Activated CD4-positive, alpha-beta T cell treated with anti-CD3 and anti-CD28 coated beads, Interleukin-2, amount 50 U/mL, for 16 hours (primary cell): Measurements from ENCODE around the gene CCDC88C.
"Not testable (repeated sequence)": the region's sequence is repeated elsewhere in the genome, so short reads cannot be mapped to it uniquely, and the experiment has no call there.

Source experiments
- DNase-seq: peaks from one replicate; pipeline ENCODE4 v3.0.0-alpha.2; 2020

Gene CCDC88C

GRCh38 chr14:91417120-91417982 is at the start of gene CCDC88C:
CCDC88C (minus strand) TSS chr14:91417820; CDS start chr14:91417690, 130 bp downstream.
- peak; percentile 75 for DNase-seq

GRCh38 chr14:91466192-91466591 is 48.6 kb upstream of the CCDC88C start:
- no peak for DNase-seq

- peak; percentile 43 for DNase-seq
These were observed 47.1 kb upstream of the CCDC88C start for GRCh38 chr14:91464615-91465205.

- no peak for DNase-seq
These were observed 41.0 kb upstream of the CCDC88C start for GRCh38 chr14:91458612-91459011.

GRCh38 chr14:91456283-91456682 is 38.7 kb upstream of the CCDC88C start:
- no peak for DNase-seq

GRCh38 chr14:91454580-91454979 is 37.0 kb upstream of the CCDC88C start:
- no peak for DNase-seq

- DNase-seq = no peak
These were observed 36.5 kb upstream of the CCDC88C start for GRCh38 chr14:91454155-91454554.

GRCh38 chr14:91453744-91454143 is 36.1 kb upstream of the CCDC88C start:
- no peak for DNase-seq

GRCh38 chr14:91444335-91445020 is 26.9 kb upstream of the CCDC88C start:
- no peak for DNase-seq

GRCh38 chr14:91439345-91439744 is 21.7 kb upstream of the CCDC88C start:
- no peak for DNase-seq

- DNase-seq = no peak
These were observed 21.2 kb upstream of the CCDC88C start for GRCh38 chr14:91438845-91439244.

- not testable (repeated sequence) for DNase-seq
These were observed 18.6 kb upstream of the CCDC88C start for GRCh38 chr14:91436266-91436665.

GRCh38 chr14:91429385-91429784 is 11.8 kb upstream of the CCDC88C start:
- DNase-seq = no peak

- not testable (repeated sequence) for DNase-seq
These were observed 11.3 kb upstream of the CCDC88C start for GRCh38 chr14:91428931-91429330.

GRCh38 chr14:91425531-91425944 is 7.9 kb upstream of the CCDC88C start:
- DNase-seq = not testable (repeated sequence)

GRCh38 chr14:91424813-91425530 is 7.4 kb upstream of the CCDC88C start:
- DNase-seq = no peak

- DNase-seq = no peak
These were observed 3.1 kb upstream of the CCDC88C start for GRCh38 chr14:91420686-91421085.

GRCh38 chr14:91419451-91419850 is 1.8 kb upstream of the CCDC88C start:
- DNase-seq = no peak

- peak; percentile 73 for DNase-seq
These were observed 1.4 kb upstream of the CCDC88C start for GRCh38 chr14:91419044-91419397.

GRCh38 chr14:91418387-91419043 is 895 bp upstream of the CCDC88C start:
- peak; percentile 86 for DNase-seq

- DNase-seq = peak; percentile 58
These were observed 365 bp upstream of the CCDC88C start for GRCh38 chr14:91417983-91418386.

- DNase-seq = no peak
These were observed 888 bp downstream of the CCDC88C start for GRCh38 chr14:91416744-91417119.
